ENCODE measurements around the gene DNAJC30. TPM values are rescaled to one million over a fixed set of nuclear protein-coding genes. Genes with fewer than 3 reads are reported as not detected.

The DNAJC30 gene
- total and polyA plus RNA-seq, 10 of the 15 experiments (the other 5 are each of a cell fraction or from before 2014, with no cell fraction given), result 2.1 to 19.0 (median 7.9) TPM

- no peak for TF ChIP-seq FOXM1 (IDR thresholded peaks at IDR 0.05; ENCODE audit: low read depth, low read length)
- peak; percentile 26; the same call in 1 of the 2 replicates for TF ChIP-seq BACH1 (IDR thresholded peaks at IDR 0.05; ENCODE audit: borderline replicate concordance)
- TF ChIP-seq NR2F1 (conservative IDR thresholded peaks at IDR 0.05), result no peak
- TF ChIP-seq USF1 (IDR thresholded peaks at IDR 0.05; ENCODE audit: borderline replicate concordance, extremely low read length, insufficient read depth, low read depth, low read length), result no peak
- TF ChIP-seq BCL11A (IDR thresholded peaks at IDR 0.05; ENCODE audit: low read depth, low read length), result no peak
- 0 out of 2 replicates have a peak, but pooled peaks have one; percentile 15 for TF ChIP-seq IRF4 (IDR thresholded peaks at IDR 0.05; ENCODE audit: low read depth, low read length)
- peak; percentile 74 for TF ChIP-seq CHD2 (IDR thresholded peaks at IDR 0.05; ENCODE audit: borderline replicate concordance, low read depth, low read length)
- no peak for TF ChIP-seq KAT2A (conservative IDR thresholded peaks at IDR 0.05; ENCODE audit: control insufficient read depth, low read depth, low read length)
- peak; percentile 99 for TF ChIP-seq CREM (IDR thresholded peaks at IDR 0.05; ENCODE audit: low read depth)
- peak; percentile 21; the same call in 1 of the 2 replicates for TF ChIP-seq FOXK2 (IDR thresholded peaks at IDR 0.05)
- TF ChIP-seq CEBPZ (IDR thresholded peaks at IDR 0.05; ENCODE audit: low read depth, low read length), result no peak
- TF ChIP-seq PML (IDR thresholded peaks at IDR 0.05; ENCODE audit: low read length), result peak; percentile 76; the same call in 1 of the 2 replicates
- TF ChIP-seq EZH2 (IDR thresholded peaks at IDR 0.05; ENCODE audit: borderline replicate concordance, control insufficient read depth, low read depth, low read length), result no peak
- TF ChIP-seq EGR1 (IDR thresholded peaks at IDR 0.05; ENCODE audit: borderline replicate concordance in 1 of 2, low read depth in 2 of 2, low read length in 2 of 2), result peak in 1 of 2 experiments; percentile 63; a peak in 2 of 3 replicates
- 0 out of 2 replicates have a peak, but pooled peaks have one; percentile 20 for TF ChIP-seq CBX5 (IDR thresholded peaks at IDR 0.05; ENCODE audit: low read depth)
- no peak for TF ChIP-seq PRDM15 (CRISPR knock-in tag; IDR thresholded peaks at IDR 0.05)
- peak; percentile 93 for TF ChIP-seq NFYB (IDR thresholded peaks at IDR 0.05; ENCODE audit: insufficient read depth, low read depth, low read length)
- no peak for TF ChIP-seq IRF3 (IDR thresholded peaks at IDR 0.05)
These were observed at the start of gene DNAJC30, which contains the start of gene BUD23 (continued) for GRCh38 chr7:73683056-73683787.
